Activated CD4-positive, CD25-positive, alpha-beta regulatory T cell (primary cell): ENCODE measurements around the gene CA10.

Source experiments
- DNase-seq, 4 experiments: peaks; one replicate each; lab custom pipeline; 2025; lab: John Stamatoyannopoulos, UW

Gene CA10

GRCh38 chr17:52158450-52159042 is at the start of gene CA10:
Gene CA10, minus strand, starts transcription at chr17:52158714.
- DNase-seq: no peak

- DNase-seq: no peak
Observed at GRCh38 chr17:52207796-52208195, 49.3 kb upstream of the CA10 start.

GRCh38 chr17:52202520-52203080 is 44.1 kb upstream of the CA10 start:
- DNase-seq: no peak

GRCh38 chr17:52201767-52202519 is 43.4 kb upstream of the CA10 start:
- DNase-seq: no peak

- no peak for DNase-seq
Observed at GRCh38 chr17:52191491-52191890, 33.0 kb upstream of the CA10 start.

- no peak for DNase-seq
Observed at GRCh38 chr17:52181782-52182181, 23.3 kb upstream of the CA10 start.

- no peak for DNase-seq
Observed at GRCh38 chr17:52178012-52178411, 19.5 kb upstream of the CA10 start.

GRCh38 chr17:52170963-52171572 is 12.6 kb upstream of the CA10 start:
- no peak for DNase-seq

- no peak for DNase-seq
Observed at GRCh38 chr17:52160136-52160567, 1.6 kb upstream of the CA10 start.

- DNase-seq: no peak
Observed at GRCh38 chr17:52159246-52160135, 977 bp upstream of the CA10 start.

- no peak for DNase-seq
Observed at GRCh38 chr17:52157603-52158449, 688 bp downstream of the CA10 start.

GRCh38 chr17:52156576-52157570 is 1.6 kb downstream of the CA10 start:
- no peak for DNase-seq

GRCh38 chr17:52155301-52155700 is 3.2 kb downstream of the CA10 start:
- DNase-seq: no peak

- no peak for DNase-seq
Observed at GRCh38 chr17:52154466-52154865, 4.0 kb downstream of the CA10 start.

GRCh38 chr17:52150935-52151334 is 7.6 kb downstream of the CA10 start:
- no peak for DNase-seq

- no peak for DNase-seq
Observed at GRCh38 chr17:52149626-52150025, 8.9 kb downstream of the CA10 start.

- no peak for DNase-seq
Observed at GRCh38 chr17:52148969-52149351, 9.6 kb downstream of the CA10 start.

GRCh38 chr17:52148288-52148968 is 10.1 kb downstream of the CA10 start:
- DNase-seq: no peak

- DNase-seq: no peak
Observed at GRCh38 chr17:52147872-52148271, 10.6 kb downstream of the CA10 start.
